Peyer's patch (tissue), 4 donors: ENCODE data around the gene MCRIP1.

ENCODE experiments used
- POLR2A ChIP-seq, 2 donors: fragments of 450-650 bp; IDR thresholded peaks; one replicate each; pipeline ENCODE4 v1.5.1; 2017; ENCODE audit warnings: antibody characterized with exemption in 2 of 2, mild to moderate bottlenecking in 2 of 2, moderate library complexity in 2 of 2
- TF ChIP-seq, protein P1 (sequence below), 6 experiments: fragments of 450-650 bp in 4 of 6; fragments of 200-600 bp in 2 of 6; sonication (generic) in 1 of 6; IDR thresholded peaks; one replicate each; pipeline ENCODE4 v1.5.1; 2017 to 2019; ENCODE audit warnings: antibody characterized with exemption in 6 of 6, mild to moderate bottlenecking in 3 of 6, moderate library complexity in 1 of 6

DNA sequence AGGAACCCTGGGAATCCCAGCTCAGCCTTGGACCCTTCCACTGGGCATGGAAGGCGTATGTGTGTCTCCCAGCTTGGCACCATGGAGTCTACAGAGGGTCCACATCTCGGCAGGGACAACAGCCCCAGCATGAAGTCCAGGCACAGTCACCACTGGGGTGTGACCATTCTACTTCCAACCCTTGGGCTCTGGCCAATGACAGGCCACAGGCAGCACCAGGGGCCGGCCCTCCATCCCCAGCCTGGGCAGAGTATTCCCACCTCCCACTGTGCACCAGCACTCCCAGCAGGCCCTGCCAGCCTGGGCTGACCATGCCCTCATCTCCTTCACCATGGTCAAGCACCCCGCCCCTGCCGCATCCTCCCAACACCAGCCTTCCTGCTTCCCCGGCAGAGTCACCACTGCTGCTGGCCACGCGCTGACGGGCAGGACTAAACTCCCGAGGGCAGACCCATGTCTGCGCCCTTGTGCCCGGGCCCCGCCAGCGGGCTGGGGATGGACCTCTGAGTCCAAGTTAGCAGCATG lies 11.3 kb upstream of the MCRIP1 start:
- TF ChIP-seq, protein P1, sequence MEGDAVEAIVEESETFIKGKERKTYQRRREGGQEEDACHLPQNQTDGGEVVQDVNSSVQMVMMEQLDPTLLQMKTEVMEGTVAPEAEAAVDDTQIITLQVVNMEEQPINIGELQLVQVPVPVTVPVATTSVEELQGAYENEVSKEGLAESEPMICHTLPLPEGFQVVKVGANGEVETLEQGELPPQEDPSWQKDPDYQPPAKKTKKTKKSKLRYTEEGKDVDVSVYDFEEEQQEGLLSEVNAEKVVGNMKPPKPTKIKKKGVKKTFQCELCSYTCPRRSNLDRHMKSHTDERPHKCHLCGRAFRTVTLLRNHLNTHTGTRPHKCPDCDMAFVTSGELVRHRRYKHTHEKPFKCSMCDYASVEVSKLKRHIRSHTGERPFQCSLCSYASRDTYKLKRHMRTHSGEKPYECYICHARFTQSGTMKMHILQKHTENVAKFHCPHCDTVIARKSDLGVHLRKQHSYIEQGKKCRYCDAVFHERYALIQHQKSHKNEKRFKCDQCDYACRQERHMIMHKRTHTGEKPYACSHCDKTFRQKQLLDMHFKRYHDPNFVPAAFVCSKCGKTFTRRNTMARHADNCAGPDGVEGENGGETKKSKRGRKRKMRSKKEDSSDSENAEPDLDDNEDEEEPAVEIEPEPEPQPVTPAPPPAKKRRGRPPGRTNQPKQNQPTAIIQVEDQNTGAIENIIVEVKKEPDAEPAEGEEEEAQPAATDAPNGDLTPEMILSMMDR (IDR thresholded peaks at IDR 0.05): no peak
- no peak for TF ChIP-seq POLR2A (IDR thresholded peaks at IDR 0.05)
